AG09319 (cell line): ENCODE results near the gene CACUL1.

ENCODE experiments used
- DNase-seq: peaks from one replicate; pipeline ENCODE4 v3.0.0-alpha.2; 2010; ENCODE audit warnings: low read depth; ENCODE audit errors: extremely low read depth
- CTCF ChIP-seq: IDR thresholded peaks from 2 replicates; pipeline ENCODE4 v1.5.1; 2011; ENCODE audit warnings: low read depth, mild to moderate bottlenecking, inconsistent platforms, low read length, moderate library complexity

The CACUL1 gene

GRCh38 chr10:118669020-118669791 is 85.6 kb downstream of the CACUL1 start:
- TF ChIP-seq CTCF: no peak
- DNase-seq: peak; percentile 64

- TF ChIP-seq CTCF: no peak; the same call in none of the 2 replicates
- no peak for DNase-seq
Observed at GRCh38 chr10:118668228-118668952, 86.4 kb downstream of the CACUL1 start.

GRCh38 chr10:118667732-118668131 is 87.0 kb downstream of the CACUL1 start:
- DNase-seq: no peak
- no peak for TF ChIP-seq CTCF

GRCh38 chr10:118666350-118666749 is 88.4 kb downstream of the CACUL1 start:
- TF ChIP-seq CTCF: no peak
- no peak for DNase-seq

- no peak for DNase-seq
- no peak for TF ChIP-seq CTCF
Observed at GRCh38 chr10:118664321-118664720, 90.4 kb downstream of the CACUL1 start.

GRCh38 chr10:118663176-118663575 is 91.6 kb downstream of the CACUL1 start:
- TF ChIP-seq CTCF: no peak
- no peak for DNase-seq
